ENCODE results near the gene CLCN7.

Gene CLCN7

DNA sequence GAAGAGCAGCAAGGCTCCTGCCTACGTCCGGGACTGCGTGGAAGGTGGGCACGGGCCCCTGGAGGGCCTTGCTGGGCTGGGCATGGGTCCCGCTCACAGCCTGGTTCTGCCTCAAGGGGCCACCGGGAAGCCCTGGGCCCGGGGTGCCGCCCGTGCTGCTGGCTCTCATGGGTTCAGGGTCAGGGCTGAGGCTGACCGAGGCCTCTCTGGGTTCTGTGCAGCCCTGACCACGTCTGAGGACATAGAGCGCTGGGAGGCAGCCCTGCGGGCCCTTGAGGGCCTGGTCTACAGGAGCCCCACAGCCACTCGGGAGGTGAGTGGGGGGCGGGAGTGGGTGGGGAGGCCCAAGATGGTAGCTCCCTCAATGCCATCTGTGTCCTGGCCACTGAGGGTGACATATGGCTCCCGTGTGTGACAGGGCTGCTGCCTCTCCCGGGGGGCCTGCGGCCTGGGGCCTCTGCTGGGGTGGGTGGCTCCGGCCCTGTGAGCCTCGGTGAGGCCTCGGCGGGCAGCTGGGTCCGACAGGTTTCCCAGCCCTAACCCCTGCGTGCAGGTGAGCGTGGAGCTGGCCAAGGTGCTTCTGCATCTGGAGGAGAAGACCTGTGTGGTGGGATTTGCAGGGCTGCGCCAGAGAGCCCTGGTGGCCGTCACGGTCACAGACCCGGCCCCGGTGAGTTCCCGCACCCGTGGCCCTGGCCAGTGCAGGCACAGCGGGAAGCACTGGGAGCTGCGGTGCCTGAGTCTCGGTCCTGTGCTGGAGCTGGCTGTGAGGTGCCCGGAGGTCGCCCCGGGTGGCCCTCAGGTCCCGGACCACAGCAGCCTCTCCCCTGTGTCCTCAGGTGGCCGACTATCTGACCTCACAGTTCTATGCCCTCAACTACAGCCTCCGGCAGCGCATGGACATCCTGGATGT lies 27.5 kb upstream of the CLCN7 start:
- H3K4me3 ChIP-seq (ENCODE audit: low read depth, low read length) = no peak overlapping the region

DNA sequence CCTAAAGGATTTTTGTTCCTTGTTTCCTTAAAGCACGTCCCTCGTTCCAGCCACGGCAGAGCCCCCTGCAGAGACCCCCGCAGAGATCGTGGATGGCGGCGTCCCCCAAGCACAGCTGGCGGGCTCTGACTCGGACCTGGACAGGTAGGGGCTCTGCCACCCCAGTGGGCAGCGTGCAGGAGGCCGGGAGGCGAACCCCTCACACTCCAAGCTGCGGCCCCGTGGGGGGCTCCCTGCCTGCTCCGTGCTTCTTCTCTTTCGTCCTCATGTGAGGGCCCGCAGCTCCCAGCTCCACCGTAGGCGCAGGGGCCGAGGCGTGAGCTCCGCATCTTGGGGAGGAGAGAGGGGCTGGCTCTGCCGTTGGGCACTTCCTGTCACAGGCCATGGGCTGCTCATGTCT lies 26.8 kb upstream of the CLCN7 start:
- DNase-seq (ENCODE audit: low read depth) = no peak
- no peak overlapping the region for H3K4me3 ChIP-seq (ENCODE audit: low read depth, low read length)
- TF ChIP-seq, protein P1, sequence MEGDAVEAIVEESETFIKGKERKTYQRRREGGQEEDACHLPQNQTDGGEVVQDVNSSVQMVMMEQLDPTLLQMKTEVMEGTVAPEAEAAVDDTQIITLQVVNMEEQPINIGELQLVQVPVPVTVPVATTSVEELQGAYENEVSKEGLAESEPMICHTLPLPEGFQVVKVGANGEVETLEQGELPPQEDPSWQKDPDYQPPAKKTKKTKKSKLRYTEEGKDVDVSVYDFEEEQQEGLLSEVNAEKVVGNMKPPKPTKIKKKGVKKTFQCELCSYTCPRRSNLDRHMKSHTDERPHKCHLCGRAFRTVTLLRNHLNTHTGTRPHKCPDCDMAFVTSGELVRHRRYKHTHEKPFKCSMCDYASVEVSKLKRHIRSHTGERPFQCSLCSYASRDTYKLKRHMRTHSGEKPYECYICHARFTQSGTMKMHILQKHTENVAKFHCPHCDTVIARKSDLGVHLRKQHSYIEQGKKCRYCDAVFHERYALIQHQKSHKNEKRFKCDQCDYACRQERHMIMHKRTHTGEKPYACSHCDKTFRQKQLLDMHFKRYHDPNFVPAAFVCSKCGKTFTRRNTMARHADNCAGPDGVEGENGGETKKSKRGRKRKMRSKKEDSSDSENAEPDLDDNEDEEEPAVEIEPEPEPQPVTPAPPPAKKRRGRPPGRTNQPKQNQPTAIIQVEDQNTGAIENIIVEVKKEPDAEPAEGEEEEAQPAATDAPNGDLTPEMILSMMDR (conservative IDR thresholded peaks at IDR 0.05; ENCODE audit: low read depth, low read length) = no peak

More for the DNA sequence above, 27.5 kb upstream of the CLCN7 start:
- TF ChIP-seq, protein P1 (conservative IDR thresholded peaks at IDR 0.05; ENCODE audit: low read depth, low read length) = no peak
- no peak for DNase-seq (ENCODE audit: low read depth)

DNA sequence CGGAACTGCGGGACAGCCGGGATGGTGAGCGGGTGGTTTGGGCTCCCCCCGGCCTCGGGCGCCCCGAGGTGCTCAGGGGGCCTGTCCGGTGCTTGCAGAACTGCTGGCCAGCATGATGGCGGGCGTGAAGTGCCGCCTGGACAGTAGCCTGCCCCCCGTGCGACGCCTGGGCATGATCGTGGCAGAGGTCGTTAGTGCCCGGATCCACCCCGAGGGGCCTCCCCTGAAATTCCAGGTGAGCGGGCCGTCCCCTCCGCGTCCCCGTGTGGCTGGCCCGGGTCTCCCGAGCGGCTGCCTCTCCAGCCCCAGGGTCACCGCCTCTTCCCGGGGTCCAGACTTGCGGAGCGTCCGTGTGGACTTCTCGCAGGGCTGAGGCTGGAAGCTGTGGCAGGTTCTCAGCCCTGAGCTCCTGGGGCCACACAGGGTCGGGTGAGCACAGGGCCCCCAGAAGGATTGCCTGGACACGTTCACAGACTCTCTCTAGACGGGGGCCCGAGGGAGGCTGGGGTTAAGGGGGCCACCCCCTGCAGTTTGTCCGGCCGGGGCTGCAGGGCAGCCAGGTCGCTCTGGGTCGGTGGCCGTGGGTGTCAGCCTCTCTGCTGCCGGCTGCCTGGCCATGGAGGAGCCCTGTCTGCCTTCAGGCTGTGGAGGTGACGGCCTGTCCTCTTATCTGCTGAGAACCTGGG lies 25.8 kb upstream of the CLCN7 start:
- no peak overlapping the region for H3K4me3 ChIP-seq (ENCODE audit: low read depth, low read length)
- TF ChIP-seq, protein P1 (conservative IDR thresholded peaks at IDR 0.05; ENCODE audit: low read depth, low read length) = no peak
- DNase-seq (ENCODE audit: low read depth) = no peak

DNA sequence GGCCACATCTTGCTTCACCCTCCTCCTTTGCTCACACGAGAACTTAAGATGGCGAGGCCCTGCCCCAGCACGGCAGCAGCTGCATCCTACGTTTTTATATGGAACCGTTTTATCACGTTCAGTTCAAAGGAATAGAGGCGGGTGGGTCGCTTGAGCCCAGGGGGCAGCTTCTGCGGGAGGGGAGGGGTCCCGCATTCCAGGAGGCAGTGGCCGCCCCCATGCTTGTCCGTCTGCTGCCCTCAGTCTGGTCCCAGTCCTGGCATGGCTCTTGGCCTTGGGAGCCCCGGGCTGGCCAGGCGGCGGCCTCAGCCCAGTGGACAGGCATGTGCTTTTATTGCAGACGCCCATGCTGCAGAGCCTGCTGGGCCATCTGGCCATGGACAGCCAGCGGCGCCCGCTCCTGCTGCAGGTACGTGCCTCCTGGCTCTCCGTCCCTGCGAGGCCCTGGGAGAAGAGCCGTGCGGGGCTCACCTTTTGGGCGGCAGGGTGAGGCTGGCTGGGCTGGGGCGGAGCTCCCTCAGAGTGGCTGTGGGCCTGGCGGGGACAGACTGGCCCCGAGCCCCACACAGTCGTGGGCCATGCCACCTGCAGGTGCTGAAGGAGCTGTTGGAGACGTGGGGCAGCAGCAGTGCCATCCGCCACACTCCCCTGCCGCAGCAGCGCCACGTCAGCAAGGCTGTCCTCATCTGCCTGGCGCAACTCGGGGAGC lies 25.1 kb upstream of the CLCN7 start:
- DNase-seq (ENCODE audit: low read depth) = no peak
- TF ChIP-seq, protein P1 (conservative IDR thresholded peaks at IDR 0.05; ENCODE audit: low read depth, low read length) = no peak
- no peak overlapping the region for H3K4me3 ChIP-seq (ENCODE audit: low read depth, low read length)

DNA sequence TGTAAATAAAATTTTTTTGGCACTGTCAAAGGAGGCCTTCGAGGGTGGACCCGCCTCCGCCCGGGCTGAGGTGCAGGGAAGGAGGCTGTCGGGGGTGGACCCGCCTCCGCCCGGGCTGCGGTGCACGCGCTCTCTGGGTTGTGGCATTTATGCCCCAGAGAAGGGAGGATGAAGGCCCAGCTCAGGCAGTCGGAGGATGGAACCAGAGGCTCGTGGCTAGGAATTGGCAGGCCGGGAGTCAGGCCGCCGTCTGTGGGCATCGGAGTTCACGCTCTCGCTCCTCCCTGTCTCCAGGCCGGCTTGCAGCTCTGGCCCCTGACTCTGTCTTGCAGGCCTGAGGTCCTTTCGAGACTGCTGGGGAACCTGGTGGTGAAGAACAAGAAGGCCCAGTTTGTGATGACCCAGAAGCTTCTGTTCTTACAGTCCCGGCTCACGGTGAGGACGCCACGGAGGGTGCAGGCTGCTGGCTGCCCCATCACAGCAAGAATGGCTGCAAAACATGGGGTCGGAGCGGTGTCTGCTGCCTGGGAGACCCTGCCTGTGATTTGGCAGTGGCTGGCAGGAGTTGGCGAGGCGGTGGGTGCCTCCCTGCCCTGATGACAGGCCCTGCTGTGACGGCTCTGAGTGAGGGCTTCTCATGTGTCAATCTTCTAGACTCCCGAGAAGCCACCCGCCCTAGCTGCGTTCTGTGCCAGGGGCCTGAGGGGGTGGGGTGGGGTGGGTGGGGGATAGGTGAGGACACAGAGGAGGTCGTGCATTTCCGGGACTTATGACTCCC lies 24.3 kb upstream of the CLCN7 start:
- no peak overlapping the region for H3K4me3 ChIP-seq (ENCODE audit: low read depth, low read length)
- no peak for DNase-seq (ENCODE audit: low read depth)
- TF ChIP-seq, protein P1 (conservative IDR thresholded peaks at IDR 0.05; ENCODE audit: low read depth, low read length) = no peak

DNA sequence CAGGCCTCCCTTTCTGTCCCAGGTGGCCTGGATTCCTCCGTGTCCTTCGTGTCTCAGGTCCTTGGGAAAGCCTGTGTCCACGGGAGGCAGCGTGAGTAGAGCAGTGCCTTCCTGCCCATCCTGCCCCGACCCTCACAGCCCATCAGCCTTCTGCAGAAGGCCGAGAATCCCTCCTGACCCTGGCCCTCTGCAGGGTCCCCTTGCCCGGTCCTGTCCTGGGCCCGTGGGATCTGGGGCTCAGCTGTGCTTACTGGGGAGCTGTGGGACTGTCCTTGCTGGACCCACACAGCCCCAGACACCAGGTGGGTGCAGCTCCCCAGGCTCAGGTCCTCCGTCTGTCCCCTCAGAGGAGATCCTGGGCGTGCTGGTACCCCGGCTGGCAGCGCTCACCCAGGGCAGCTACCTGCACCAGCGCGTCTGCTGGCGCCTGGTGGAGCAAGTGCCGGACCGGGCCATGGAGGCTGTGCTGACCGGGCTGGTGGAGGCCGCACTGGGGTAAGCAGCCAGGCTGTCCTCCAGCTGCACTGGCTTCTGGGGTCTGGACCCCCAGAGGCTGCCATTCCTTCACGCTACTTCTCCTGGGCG lies 22.3 kb upstream of the CLCN7 start:
- no peak overlapping the region for H3K4me3 ChIP-seq (ENCODE audit: low read depth, low read length)
- DNase-seq (ENCODE audit: low read depth) = no peak
- TF ChIP-seq, protein P1 (conservative IDR thresholded peaks at IDR 0.05; ENCODE audit: low read depth, low read length) = no peak
